ENCODE results near the gene ZMYM4.
A peak's percentile ranks its signal among the peaks of the same experiment; 100 is the strongest.

ZMYM4 gene

GRCh38 chr1:35452106-35452774, 183.7 kb downstream of the ZMYM4 start:
- no peak overlapping the region for H3K4me3 ChIP-seq (ENCODE audit: low read depth, low read length)
- TF ChIP-seq, protein P1, sequence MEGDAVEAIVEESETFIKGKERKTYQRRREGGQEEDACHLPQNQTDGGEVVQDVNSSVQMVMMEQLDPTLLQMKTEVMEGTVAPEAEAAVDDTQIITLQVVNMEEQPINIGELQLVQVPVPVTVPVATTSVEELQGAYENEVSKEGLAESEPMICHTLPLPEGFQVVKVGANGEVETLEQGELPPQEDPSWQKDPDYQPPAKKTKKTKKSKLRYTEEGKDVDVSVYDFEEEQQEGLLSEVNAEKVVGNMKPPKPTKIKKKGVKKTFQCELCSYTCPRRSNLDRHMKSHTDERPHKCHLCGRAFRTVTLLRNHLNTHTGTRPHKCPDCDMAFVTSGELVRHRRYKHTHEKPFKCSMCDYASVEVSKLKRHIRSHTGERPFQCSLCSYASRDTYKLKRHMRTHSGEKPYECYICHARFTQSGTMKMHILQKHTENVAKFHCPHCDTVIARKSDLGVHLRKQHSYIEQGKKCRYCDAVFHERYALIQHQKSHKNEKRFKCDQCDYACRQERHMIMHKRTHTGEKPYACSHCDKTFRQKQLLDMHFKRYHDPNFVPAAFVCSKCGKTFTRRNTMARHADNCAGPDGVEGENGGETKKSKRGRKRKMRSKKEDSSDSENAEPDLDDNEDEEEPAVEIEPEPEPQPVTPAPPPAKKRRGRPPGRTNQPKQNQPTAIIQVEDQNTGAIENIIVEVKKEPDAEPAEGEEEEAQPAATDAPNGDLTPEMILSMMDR (IDR thresholded peaks at IDR 0.05; ENCODE audit: insufficient read depth, low read depth, low read length, missing control alignments) = no peak
- DNase-seq (ENCODE audit: low read depth) = no peak

DNA sequence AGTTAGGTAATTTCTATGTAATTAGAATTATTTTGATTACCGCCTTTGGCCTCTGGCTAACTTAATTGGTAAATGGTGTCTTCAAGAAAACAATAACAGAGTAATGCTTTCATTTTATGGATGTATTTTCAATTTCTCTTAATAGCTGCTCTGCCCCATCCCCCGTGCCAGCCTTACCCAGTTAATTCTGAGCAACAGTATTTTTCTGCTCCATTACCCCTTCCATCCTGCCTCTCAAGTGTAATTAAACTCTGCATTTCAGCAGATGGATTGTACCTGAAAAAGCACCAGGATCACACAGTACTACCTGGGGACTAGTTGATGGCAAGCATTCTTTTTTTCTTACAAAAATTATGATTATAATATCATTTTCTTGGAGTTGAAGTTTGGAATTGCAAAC, 184.5 kb downstream of the ZMYM4 start:
- TF ChIP-seq, protein P1 (IDR thresholded peaks at IDR 0.05; ENCODE audit: insufficient read depth, low read depth, low read length, missing control alignments) = no peak
- no peak for DNase-seq (ENCODE audit: low read depth)
- H3K4me3 ChIP-seq (ENCODE audit: low read depth, low read length) = no peak overlapping the region

- TF ChIP-seq, protein P1 (IDR thresholded peaks at IDR 0.05; ENCODE audit: insufficient read depth, low read depth, low read length, missing control alignments) = no peak
- no peak for DNase-seq (ENCODE audit: low read depth)
- no peak overlapping the region for H3K4me3 ChIP-seq (ENCODE audit: low read depth, low read length)
Measured at GRCh38 chr1:35454176-35454575, 185.7 kb downstream of the ZMYM4 start.

DNA sequence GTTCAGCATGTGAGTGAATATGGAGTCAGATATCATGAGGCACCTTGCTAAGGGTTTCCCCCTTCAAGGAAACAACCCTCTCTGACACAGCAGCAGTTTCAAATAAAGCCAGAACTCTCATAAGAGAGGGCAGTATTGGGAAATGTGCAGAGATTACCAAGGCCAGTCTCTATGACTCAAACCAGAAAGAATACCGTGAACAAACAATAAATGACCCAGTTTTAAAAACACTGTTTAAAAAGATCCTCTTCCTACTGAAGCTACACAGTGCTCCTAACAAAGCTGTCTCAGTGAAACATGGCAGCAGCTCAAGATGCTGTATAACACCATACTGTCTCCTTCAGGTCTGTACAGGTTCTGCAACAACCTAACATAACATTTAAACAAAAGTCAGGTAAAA, 186.1 kb downstream of the ZMYM4 start:
- peak; percentile 63 for DNase-seq (ENCODE audit: low read depth)
- H3K4me3 ChIP-seq (ENCODE audit: low read depth, low read length) = no peak overlapping the region
- TF ChIP-seq, protein P1 (IDR thresholded peaks at IDR 0.05; ENCODE audit: insufficient read depth, low read depth, low read length, missing control alignments) = no peak

DNA sequence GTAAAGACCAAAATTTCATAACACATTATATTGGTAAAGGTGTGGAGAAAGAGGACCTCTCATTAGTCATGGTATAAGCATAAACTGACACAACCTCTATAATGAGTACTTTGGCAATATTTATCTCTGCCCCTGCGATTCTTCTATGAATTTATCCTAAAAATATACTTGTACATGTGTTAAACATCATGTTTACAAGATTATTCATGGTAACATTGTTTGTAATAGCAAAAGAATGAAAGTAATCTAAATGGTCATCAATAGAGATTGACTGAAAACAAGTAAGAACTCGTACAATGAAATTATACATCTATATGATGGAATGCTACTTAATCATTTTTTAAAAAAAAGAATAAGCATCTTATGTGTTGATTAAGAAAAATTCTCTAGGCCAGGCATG, 192.3 kb downstream of the ZMYM4 start:
- DNase-seq (ENCODE audit: low read depth) = no peak
- H3K4me3 ChIP-seq (ENCODE audit: low read depth, low read length) = no peak overlapping the region
- TF ChIP-seq, protein P1 (IDR thresholded peaks at IDR 0.05; ENCODE audit: insufficient read depth, low read depth, low read length, missing control alignments) = no peak

DNA sequence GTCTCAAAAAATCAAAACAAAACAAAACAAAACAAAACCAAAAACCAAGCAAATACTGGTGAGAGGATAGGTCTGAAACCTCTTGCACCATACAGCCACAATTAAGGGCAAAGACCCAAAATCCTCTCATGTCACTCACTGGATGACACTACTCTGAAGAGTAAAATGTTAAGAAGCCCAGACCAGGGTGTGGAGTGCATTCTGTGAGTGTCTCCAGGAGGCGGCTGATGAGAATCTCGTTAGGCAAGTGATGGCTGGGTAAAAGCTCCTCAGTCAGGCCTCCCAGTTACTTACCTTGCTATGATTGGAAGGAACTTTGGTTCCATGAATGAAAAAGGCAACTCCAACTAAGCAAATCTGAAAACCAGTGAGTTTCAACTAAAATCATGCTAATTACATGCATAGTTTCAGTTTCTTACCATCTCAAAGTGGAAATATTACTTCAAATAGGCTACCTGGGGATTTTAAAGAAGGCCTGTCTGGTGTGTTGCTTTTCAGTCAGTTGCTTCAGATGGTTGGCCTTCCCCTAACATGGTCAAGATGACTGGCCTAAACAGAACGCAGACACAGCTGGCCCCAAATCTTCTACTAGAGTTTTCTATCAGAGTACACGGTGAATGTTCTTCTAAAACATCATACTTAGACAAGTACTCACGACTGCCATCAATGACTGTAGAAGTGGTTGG, 193.6 kb downstream of the ZMYM4 start:
- DNase-seq (ENCODE audit: low read depth) = peak; percentile 76
- TF ChIP-seq, protein P1 (IDR thresholded peaks at IDR 0.05; ENCODE audit: insufficient read depth, low read depth, low read length, missing control alignments) = no peak
- no peak overlapping the region for H3K4me3 ChIP-seq (ENCODE audit: low read depth, low read length)
